Mucosa of rectum (tissue), 2 donors: ENCODE data around the gene PM20D1.
A peak's percentile ranks its signal among the peaks of the same experiment; 100 is the strongest.
"Not testable (repeated sequence)": the region's sequence is repeated elsewhere in the genome, so short reads cannot be mapped to it uniquely, and the experiment has no call there.

Experiments
- H3K27ac ChIP-seq, 2 donors: one replicate each; pipeline ENCODE4 v1.7.0; 2013; ENCODE audit warnings: inconsistent platforms in 2 of 2, low read depth in 2 of 2, low read length in 2 of 2
- H3K27me3 ChIP-seq, 2 donors: one replicate each; pipeline ENCODE4 v1.7.0; 2013; ENCODE audit warnings: low read length in 2 of 2; ENCODE audit not compliant: control insufficient read depth in 2 of 2, insufficient read depth in 2 of 2
- H3K36me3 ChIP-seq, 2 donors: one replicate each; pipeline ENCODE4 v1.7.0; 2013; ENCODE audit warnings: low read length in 2 of 2; ENCODE audit not compliant: control insufficient read depth in 2 of 2, insufficient read depth in 2 of 2
- H3K4me1 ChIP-seq, 2 donors: one replicate each; pipeline ENCODE4 v1.7.0; 2013; ENCODE audit warnings: low read length in 2 of 2, mild to moderate bottlenecking in 1 of 2; ENCODE audit not compliant: control insufficient read depth in 2 of 2, insufficient read depth in 2 of 2
- H3K4me3 ChIP-seq, 2 donors: one replicate each; pipeline ENCODE4 v1.7.0; 2013; ENCODE audit warnings: low read length in 2 of 2
- H3K9ac ChIP-seq, 2 donors: one replicate each; pipeline ENCODE4 v1.7.0; 2013; ENCODE audit warnings: low read length in 2 of 2, low read depth in 1 of 2, mild to moderate bottlenecking in 1 of 2
- H3K9me3 ChIP-seq, 2 donors: one replicate each; pipeline ENCODE4 v1.7.0; 2013; ENCODE audit warnings: low read length in 2 of 2; ENCODE audit not compliant: control insufficient read depth in 2 of 2
- donor health status: healthy.
- donor health status: Normal muscosa, but diverticular disease.

Gene PM20D1

GRCh38 chr1:205849619-205850355, at the start of gene PM20D1:
PM20D1 (minus strand) TSS chr1:205850132; CDS start chr1:205850072, 60 bp downstream.
- Histone ChIP-seq H3K9me3 (no peaks in the 10 kb centered on the region), H3K9ac (peak within 1 kb of the TSS in 1 of 2 donors; percentile 54), H3K4me3 (peak within 1 kb of the TSS; percentile 55 to 75), H3K27me3 (peaks cover 0 to 7% of the 10 kb centered on the region in 2 donors), H3K27ac (peak within 1 kb of the TSS in 1 of 2 donors; percentile 58), H3K4me1 (peaks cover 0 to 3% of the 10 kb centered on the region in 2 donors), H3K36me3 (no peaks in the 10 kb centered on the region)

- Histone ChIP-seq H3K27me3 (no peaks in the 10 kb centered on the region), H3K9ac (no peak overlapping the region), H3K27ac (no peak overlapping the region)
Measured at GRCh38 chr1:205896351-205896750, 46.4 kb upstream of the PM20D1 start.

GRCh38 chr1:205894119-205894518, 44.2 kb upstream of the PM20D1 start:
- not testable (repeated sequence) for H3K27ac ChIP-seq, H3K36me3 ChIP-seq, H3K9ac ChIP-seq, H3K4me1 ChIP-seq, H3K4me3 ChIP-seq, H3K9me3 ChIP-seq, H3K27me3 ChIP-seq

More at GRCh38 chr1:205896351-205896750, 46.4 kb upstream of the PM20D1 start:
- no peaks in the 10 kb centered on the region for H3K4me1 ChIP-seq
- no peaks in the 10 kb centered on the region for H3K36me3 ChIP-seq
- no peaks in the 10 kb centered on the region for H3K9me3 ChIP-seq
- H3K4me3 ChIP-seq, result no peak overlapping the region

GRCh38 chr1:205892175-205892574, 42.2 kb upstream of the PM20D1 start:
- not testable (repeated sequence) for H3K9ac ChIP-seq

GRCh38 chr1:205891481-205891880, 41.5 kb upstream of the PM20D1 start:
- H3K4me1 ChIP-seq, H3K9me3 ChIP-seq, H3K27ac ChIP-seq, H3K4me3 ChIP-seq, H3K9ac ChIP-seq, H3K27me3 ChIP-seq, H3K36me3 ChIP-seq: not testable (repeated sequence)

More at GRCh38 chr1:205892175-205892574, 42.2 kb upstream of the PM20D1 start:
- H3K4me3 ChIP-seq, H3K4me1 ChIP-seq, H3K9me3 ChIP-seq, H3K36me3 ChIP-seq, H3K27me3 ChIP-seq, H3K27ac ChIP-seq: not testable (repeated sequence)

GRCh38 chr1:205890631-205891030, 40.7 kb upstream of the PM20D1 start:
- H3K9me3 ChIP-seq, H3K4me1 ChIP-seq: not testable (repeated sequence)

GRCh38 chr1:205889706-205890105, 39.8 kb upstream of the PM20D1 start:
- not testable (repeated sequence) for H3K36me3 ChIP-seq, H3K27ac ChIP-seq, H3K9ac ChIP-seq, H3K4me1 ChIP-seq, H3K4me3 ChIP-seq, H3K27me3 ChIP-seq, H3K9me3 ChIP-seq

More at GRCh38 chr1:205890631-205891030, 40.7 kb upstream of the PM20D1 start:
- not testable (repeated sequence) for H3K9ac ChIP-seq, H3K4me3 ChIP-seq, H3K27me3 ChIP-seq, H3K27ac ChIP-seq, H3K36me3 ChIP-seq

GRCh38 chr1:205889006-205889405, 39.1 kb upstream of the PM20D1 start:
- not testable (repeated sequence) for H3K4me3 ChIP-seq, H3K27me3 ChIP-seq, H3K9me3 ChIP-seq, H3K4me1 ChIP-seq, H3K27ac ChIP-seq, H3K9ac ChIP-seq, H3K36me3 ChIP-seq

GRCh38 chr1:205883792-205884191, 33.9 kb upstream of the PM20D1 start:
- Histone ChIP-seq H3K27ac (no peak overlapping the region), H3K27me3 (peaks cover 0 to 2% of the 10 kb centered on the region in 2 donors), H3K4me3 (no peak overlapping the region), H3K9me3 (no peaks in the 10 kb centered on the region), H3K36me3 (no peaks in the 10 kb centered on the region), H3K4me1 (no peaks in the 10 kb centered on the region), H3K9ac (no peak overlapping the region)

GRCh38 chr1:205880923-205881322, 31.0 kb upstream of the PM20D1 start:
- H3K9me3 ChIP-seq, result no peaks in the 10 kb centered on the region
- no peaks in the 10 kb centered on the region for H3K4me1 ChIP-seq
- no peak overlapping the region for H3K4me3 ChIP-seq
- no peaks in the 10 kb centered on the region for H3K36me3 ChIP-seq
- H3K27ac ChIP-seq, result no peak overlapping the region
- peaks cover 0 to 2% of the 10 kb centered on the region in 2 donors for H3K27me3 ChIP-seq
- H3K9ac ChIP-seq, result no peak overlapping the region
